ENCODE measurements around the gene MBD1.

DNA sequence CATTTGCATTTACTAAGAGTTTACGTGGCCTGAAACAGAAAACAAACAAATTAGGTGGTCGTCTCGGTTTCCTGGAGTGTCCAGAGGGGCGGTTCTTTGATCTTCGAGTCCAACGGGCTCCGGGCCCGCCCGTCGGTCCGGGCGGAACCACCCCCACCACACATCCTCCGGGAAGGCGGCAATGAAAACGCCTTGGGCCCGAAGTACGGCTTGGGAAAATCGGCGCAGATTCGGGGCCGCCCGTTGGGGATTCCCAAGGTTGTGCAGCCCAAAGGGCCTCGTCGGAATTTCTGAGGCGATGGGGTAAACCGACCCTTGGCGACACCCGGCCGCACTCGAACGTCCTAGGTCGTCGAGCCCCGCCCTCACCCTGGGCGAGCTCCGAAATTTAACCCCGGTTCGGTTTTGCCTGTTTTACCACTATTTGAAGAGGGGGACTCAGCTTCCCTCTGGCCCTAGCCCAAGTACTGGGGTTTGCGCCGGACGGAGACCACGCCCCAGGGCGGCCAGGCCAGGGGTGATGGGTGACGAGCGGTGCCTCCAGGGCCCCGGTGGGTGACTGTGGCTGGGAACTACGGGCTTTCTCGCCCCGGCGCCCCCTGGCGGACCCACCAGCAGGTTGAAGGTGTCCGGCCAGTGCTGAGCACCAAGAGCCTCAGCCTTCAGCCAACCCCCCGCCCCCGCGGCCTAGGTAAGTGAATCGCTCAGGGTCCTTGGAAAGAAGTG is 13.1 kb downstream of the MBD1 start:
- TF ChIP-seq RAD21 (IDR thresholded peaks at IDR 0.05) (peak; percentile 66 to 79), CTCF (IDR thresholded peaks at IDR 0.05; ENCODE audit: low read depth, low read length, missing input control) (peak; percentile 64), MAX (IDR thresholded peaks at IDR 0.05) (no peak), ATF3 (IDR thresholded peaks at IDR 0.05) (no peak), HNF4A (conservative IDR thresholded peaks at IDR 0.05) (no peak)

Measured in liver (tissue), 3 donors.